Spleen (tissue), 7 donors: ENCODE data around the gene BMP2K.

ENCODE experiments used
- POLR2A ChIP-seq, 3 donors: fragments of 450-650 bp; IDR thresholded peaks; one replicate each; pipeline ENCODE4 v1.5.1; 2017; ENCODE audit warnings: antibody characterized with exemption in 3 of 3, mild to moderate bottlenecking in 1 of 3
- POLR2AphosphoS5 ChIP-seq, 3 donors: sonication (generic); formaldehyde crosslinking; IDR thresholded peaks; one replicate each; pipeline ENCODE4 v1.5.1; 2017; ENCODE audit warnings: antibody characterized with exemption in 3 of 3
- TF ChIP-seq, protein P1 (sequence below), 11 experiments: fragments of 200-600 bp in 7 of 11; fragments of 450-650 bp in 4 of 11; sonication (generic) in 4 of 11; IDR thresholded peaks in 8 of 11; conservative IDR thresholded peaks in 3 of 11; 1 replicate in 7 of 11; 2 replicates in 4 of 11; pipeline versions ENCODE4 v1.4.0 to v1.8.0; 2016 to 2021; ENCODE audit warnings: antibody characterized with exemption in 11 of 11, inconsistent platforms in 4 of 11, mild to moderate bottlenecking in 1 of 11
- donor health status: DM: no; HTN: no; CAD: no; lungs with moderate emphysema.
- donor health status: DM: no; HTN: no; CAD: no.
- donor health status: DM: no; HTN: no; CAD: no.

DNA sequence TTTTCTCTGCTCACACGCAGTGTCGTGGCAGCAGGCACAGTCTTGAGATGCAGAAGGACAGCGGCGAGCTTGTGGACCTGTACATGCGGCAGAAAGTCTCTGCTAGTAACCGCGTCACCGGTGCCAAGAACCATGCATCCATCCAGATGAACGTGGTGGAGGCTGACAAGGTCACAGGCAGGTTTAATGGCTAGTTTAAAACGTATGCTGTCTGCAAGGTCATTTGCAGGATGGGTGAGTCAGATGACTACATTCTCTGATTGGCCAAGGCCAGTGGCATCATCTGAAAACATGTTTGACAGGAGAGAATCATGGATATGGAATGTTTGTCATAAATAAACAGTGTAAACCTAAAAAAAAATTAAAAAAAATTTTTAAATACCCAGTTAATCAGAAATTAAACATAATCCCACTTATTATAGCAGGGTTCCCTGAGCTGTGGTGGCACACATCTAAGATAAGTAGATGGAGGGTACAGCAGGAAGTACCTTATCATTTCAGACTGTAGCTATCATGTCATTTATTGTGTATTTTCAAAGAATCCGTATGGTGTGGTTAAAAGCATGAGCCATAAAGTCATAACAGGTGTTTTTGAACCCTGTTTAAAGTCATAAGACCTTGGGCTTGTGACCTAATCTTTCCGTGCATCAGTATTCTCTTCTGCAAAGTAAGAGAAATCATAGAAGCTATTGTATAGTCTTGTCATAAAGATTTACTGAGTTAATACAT, 7.5 kb upstream of the BMP2K start:
- TF ChIP-seq, protein P1, sequence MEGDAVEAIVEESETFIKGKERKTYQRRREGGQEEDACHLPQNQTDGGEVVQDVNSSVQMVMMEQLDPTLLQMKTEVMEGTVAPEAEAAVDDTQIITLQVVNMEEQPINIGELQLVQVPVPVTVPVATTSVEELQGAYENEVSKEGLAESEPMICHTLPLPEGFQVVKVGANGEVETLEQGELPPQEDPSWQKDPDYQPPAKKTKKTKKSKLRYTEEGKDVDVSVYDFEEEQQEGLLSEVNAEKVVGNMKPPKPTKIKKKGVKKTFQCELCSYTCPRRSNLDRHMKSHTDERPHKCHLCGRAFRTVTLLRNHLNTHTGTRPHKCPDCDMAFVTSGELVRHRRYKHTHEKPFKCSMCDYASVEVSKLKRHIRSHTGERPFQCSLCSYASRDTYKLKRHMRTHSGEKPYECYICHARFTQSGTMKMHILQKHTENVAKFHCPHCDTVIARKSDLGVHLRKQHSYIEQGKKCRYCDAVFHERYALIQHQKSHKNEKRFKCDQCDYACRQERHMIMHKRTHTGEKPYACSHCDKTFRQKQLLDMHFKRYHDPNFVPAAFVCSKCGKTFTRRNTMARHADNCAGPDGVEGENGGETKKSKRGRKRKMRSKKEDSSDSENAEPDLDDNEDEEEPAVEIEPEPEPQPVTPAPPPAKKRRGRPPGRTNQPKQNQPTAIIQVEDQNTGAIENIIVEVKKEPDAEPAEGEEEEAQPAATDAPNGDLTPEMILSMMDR (IDR thresholded peaks at IDR 0.05 in 8 of 11, conservative IDR thresholded peaks at IDR 0.05 in 3 of 11) = no peak
- TF ChIP-seq POLR2A (IDR thresholded peaks at IDR 0.05) (no peak), POLR2AphosphoS5 (IDR thresholded peaks at IDR 0.05) (no peak)
